Fibroblast of skin of abdomen (primary cell): ENCODE results near the gene AHDC1.
"Not testable (repeated sequence)": the region's sequence is repeated elsewhere in the genome, so short reads cannot be mapped to it uniquely, and the experiment has no call there.

ENCODE experiments used
- DNase-seq: peaks from one replicate; pipeline ENCODE4 v3.0.0-alpha.2; 2013

AHDC1 gene

DNA sequence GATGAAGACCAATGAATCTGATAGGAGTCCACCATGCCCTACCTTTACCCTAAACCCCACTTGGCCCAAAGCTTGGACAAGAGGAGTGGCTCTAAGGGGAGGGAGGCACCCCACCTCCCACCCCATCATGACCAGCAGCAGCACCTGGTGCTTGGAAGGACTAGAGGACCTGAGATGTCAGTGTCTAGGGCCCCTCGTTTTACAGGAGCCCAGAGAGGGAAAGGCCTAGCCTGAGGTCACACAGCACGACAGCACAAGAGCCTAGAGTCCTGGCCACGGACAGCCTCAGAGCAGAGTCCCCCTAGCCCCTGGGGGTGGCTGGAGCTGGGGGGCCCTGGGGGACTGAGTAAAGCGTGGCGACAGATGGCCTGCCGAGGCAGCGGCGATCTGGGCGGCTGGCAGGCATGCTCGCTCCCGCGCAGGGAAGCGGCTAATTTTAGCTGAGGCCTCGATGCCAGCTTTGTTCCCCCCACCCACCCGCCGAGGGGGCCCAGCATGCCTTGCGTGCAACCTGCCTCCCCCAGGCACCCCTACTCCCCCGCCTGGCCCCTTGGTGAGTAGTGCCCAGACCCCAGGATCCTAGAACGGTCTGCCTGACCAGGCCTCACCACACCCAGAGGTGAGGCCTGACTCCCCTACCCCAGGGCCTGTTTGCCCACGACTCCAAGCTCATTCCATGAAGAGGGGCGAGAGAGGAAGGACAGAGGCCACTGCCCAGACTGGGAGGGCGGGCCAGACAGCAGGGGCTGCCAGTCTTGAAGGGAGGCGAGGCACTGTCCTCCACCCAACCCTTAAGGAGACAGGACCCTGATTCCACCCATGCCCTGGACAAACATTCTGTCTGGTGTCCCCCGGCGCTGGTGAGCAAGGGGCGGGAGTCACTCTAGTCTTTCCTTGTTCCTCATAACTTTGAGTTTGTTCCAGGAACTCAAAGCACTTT lies 39.0 kb downstream of the AHDC1 start:
- no peak for DNase-seq

DNA sequence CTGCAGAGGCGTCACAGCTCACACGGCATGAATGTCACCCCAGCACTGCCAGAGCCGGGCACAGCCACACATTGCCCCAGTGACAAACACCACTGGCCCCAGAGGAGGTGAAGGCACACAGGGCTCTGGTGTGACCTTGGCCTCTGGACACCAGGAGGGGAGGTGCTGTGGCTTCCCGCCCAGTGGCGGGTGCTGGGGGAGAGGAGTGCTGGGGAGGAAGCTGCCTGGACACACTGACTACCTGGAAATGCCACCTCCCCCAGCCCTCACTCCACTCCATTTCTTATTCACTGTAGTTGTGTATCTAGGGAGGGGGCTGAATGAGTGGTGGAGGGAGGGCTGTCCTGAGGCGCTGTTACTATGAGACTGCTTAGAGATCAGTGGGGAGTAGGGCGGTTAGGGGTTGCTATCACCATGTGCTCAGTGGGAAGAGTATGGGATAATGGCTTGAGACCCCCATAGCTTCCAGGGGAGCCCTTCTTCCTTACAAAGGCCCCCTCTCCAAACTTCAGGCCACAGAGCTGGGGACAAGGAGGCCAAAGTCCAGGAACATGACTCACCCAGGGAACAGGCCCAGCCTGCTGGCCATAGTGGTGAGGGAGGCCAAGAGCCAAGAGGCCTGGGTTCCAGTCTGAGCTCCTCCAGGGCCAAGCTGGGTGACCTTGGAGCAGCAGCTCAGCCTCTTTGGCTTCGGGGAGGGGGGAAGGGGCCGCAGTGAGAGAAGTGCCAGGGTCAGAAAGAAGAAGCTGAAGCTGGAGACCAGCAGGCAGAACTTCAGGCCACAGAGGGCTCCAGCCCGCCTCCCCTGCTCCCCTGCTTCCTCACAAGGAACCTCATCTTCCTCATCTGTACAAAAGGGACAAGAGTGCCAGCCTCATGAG lies 40.1 kb downstream of the AHDC1 start:
- DNase-seq = no peak

- no peak for DNase-seq
Measured at GRCh38 chr1:27563341-27563590, 40.7 kb downstream of the AHDC1 start.

GRCh38 chr1:27562534-27563340 lies 41.2 kb downstream of the AHDC1 start:
- DNase-seq = no peak

GRCh38 chr1:27562021-27562420 lies 41.9 kb downstream of the AHDC1 start:
- no peak for DNase-seq

DNA sequence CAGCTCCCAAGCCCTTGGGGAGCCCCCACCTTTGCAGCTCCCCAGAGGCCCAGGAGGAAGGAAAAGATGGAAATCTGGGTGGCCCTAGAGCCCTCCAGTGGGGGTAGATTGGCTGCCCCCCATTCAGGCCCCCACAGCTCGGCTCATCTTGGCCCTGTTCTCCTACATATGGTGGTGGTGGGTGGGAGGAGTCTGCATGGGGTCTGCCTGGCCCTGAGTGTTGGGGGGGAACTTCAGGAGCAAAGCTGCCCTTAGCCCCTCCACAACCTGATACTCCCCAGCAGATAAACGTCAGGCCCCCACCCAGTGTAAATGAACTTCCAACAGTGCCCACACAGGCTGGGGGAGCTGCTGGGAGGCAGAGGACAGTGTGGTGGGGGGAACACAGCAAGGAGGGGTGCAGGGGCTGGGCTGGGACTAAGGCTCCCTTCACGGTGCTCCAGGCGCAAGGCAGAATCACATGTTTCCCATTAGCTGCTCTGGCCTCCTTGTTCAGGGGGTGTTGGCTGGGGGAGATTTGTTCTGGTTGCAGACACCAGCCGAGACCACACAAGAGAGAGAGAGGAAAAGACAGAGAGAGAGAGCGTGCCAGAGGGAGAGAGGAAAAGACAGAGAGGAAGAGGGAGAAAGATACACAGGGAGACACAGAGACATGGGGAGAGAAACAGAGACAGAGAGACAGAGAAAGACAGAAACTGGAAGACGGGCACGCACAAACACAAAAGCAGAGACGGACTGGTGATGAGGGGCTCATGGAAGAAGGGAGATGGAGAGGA lies 42.6 kb downstream of the AHDC1 start:
- DNase-seq = peak; percentile 82

GRCh38 chr1:27560268-27561123 lies 43.4 kb downstream of the AHDC1 start:
- no peak for DNase-seq

GRCh38 chr1:27559466-27560030 lies 44.4 kb downstream of the AHDC1 start:
- no peak for DNase-seq

- DNase-seq = no peak
Measured at GRCh38 chr1:27557596-27558340, 46.2 kb downstream of the AHDC1 start.

DNA sequence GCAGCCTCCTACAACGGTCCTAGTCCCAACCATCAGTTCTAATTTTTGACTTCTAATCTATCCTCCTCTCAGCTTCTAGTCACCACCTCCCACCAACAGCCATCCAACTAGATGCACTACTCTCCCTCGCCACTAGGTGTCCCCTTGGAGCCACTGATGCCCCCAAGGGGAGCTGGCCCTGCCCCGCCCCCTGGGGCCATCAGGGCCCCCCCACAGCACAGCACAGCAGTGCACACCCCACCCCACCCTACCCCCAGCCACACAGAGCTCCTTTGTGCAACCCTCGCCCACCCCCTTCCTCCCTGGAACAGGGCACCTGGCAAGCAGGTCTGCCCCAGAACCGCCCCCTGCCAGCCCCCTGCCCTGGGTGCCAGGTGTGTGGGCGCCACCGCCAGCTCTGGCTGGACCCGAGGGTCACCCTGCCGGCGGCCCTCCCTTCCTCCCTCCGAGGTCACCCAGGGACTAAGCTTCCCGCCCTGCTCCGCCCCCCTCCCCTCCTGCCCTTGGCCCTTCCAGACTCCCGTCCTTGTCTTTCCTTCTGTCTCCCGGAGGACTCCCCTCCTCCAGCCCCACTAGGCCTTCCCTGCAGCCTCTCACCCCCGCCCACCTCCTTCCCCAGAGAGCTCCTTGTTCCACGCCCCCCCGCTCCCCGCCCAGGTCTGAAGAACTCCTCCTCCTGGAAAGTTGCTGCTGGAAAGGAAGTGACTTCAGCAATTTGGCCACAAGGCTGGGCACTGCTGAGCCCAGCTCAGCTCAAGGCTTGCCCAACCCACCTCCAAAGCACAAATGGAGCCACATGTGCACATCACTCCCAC lies 47.0 kb downstream of the AHDC1 start:
- DNase-seq = peak; percentile 95

GRCh38 chr1:27556435-27556780 lies 47.5 kb downstream of the AHDC1 start:
- no peak for DNase-seq

DNA sequence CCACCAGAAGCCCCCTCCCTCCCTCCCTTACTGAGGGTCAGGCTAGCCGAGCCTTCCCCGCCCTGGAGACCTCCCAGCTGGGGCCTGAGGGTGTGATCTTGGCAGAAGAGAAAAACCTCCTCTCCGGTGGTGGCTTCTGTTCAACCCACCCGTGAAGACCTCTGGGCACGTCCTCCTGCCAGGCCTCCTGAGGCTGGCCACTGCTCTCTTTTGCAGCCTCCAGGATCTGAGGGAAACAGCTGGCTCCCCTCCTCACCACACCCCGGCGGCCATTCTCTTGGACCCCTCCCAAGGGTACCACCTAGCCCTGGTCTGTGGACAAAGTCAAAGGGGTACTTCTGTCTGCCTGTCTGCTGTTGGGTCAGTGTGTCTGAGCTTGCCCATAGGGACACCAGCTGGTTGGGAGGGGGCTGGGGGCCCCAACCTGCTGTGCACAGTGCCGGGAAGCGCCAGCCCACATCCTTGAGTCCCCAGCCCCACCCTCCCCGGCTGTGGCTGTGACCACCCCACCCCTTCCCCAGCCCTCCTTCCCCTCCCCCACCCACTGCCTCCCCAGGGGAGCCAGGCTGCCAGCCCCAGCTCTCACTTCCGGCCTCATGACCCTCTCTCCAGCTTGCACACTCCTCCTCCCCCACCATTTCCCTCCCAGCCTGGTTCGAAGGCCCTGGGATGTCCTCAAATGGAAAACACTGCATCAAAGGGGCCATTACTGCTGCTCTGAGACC lies 48.1 kb downstream of the AHDC1 start:
- peak; percentile 46 for DNase-seq

GRCh38 chr1:27554759-27555699 lies 48.9 kb downstream of the AHDC1 start:
- DNase-seq = no peak

GRCh38 chr1:27554293-27554692 lies 49.7 kb downstream of the AHDC1 start:
- DNase-seq = no peak

GRCh38 chr1:27553823-27554222 lies 50.1 kb downstream of the AHDC1 start:
- not testable (repeated sequence) for DNase-seq

DNA sequence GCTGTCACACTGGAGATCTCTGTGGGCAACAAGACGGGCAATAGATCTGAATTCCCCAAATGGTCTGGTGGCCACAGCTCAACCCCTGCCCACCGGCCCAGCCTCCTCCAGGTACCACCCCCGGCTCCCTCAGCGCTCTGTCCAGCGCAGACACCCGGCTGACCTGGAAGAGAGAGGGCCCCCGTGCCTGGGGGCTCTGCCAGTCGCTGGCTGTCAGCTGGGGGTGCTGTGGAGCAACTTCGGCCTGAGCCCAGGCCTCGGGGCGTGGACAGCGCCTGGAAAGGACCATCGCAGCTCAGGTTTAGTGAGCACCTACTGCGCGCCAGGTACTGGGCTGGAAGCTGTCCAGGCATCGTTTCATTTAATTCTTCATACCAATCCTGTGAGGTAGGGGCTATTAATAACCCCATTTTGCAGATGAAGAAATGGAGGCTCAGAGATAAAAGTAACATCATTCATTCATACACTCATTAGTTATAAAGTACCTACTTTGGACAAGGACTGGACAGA lies 51.0 kb downstream of the AHDC1 start:
- no peak for DNase-seq

GRCh38 chr1:27551953-27552312 lies 52.0 kb downstream of the AHDC1 start:
- DNase-seq = no peak
